ENCODE data around the gene SERPINA4. TPM values are rescaled to one million over a fixed set of nuclear protein-coding genes. Genes with fewer than 3 reads are reported as not detected.

SERPINA4 gene
- total and polyA plus RNA-seq, 2 of the 13 experiments (the other 11 are each of a cell fraction or from before 2014, with no cell fraction given), result 39.1 to 57.8 TPM

DNA sequence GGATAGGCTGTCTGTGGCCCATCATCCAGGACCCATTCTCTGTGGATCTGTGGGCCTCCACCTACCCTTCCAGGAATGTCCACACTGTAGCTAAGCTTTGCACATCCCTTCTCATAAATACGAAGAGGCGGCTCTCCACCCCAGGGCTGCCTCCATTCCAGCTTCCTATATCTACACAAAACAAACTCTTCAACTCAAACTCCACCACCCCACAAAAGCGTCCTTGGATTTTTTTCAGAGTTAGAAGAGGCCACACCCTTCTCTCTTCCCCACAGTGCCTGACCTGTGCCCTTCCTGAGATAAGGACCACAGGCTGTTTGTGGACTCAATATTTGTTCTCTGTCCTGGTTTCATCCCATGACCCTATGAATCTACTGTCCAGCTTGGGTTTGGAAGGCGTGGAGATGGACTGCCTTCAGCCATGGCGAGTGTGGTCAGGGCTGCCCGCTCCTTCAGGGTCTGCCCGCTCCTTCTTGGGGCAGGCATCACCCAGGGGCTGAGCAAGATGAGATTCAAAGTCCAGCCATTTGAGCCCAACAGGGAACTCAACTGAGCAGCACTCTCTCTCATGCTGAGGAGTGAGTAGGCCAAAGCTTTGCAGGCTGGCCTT, 39.0 kb upstream of the SERPINA4 start (continued):
- no peak for TF ChIP-seq FOXA1 (IDR thresholded peaks at IDR 0.05)
- peak; percentile 88 for TF ChIP-seq FOXA1 (CRISPR knock-in tag; IDR thresholded peaks at IDR 0.05)
- TF ChIP-seq U2AF1 (optimal IDR thresholded peaks at IDR 0.05; ENCODE audit: low read depth, low read length), result peak; percentile 78
- TF ChIP-seq MTA3 (CRISPR knock-in tag; IDR thresholded peaks at IDR 0.05), result no peak
- no peak for TF ChIP-seq PAWR (CRISPR knock-in tag; IDR thresholded peaks at IDR 0.05; ENCODE audit: borderline replicate concordance)
- no peak for TF ChIP-seq ZNF274 (CRISPR knock-in tag; IDR thresholded peaks at IDR 0.05)
- TF ChIP-seq, protein P1, sequence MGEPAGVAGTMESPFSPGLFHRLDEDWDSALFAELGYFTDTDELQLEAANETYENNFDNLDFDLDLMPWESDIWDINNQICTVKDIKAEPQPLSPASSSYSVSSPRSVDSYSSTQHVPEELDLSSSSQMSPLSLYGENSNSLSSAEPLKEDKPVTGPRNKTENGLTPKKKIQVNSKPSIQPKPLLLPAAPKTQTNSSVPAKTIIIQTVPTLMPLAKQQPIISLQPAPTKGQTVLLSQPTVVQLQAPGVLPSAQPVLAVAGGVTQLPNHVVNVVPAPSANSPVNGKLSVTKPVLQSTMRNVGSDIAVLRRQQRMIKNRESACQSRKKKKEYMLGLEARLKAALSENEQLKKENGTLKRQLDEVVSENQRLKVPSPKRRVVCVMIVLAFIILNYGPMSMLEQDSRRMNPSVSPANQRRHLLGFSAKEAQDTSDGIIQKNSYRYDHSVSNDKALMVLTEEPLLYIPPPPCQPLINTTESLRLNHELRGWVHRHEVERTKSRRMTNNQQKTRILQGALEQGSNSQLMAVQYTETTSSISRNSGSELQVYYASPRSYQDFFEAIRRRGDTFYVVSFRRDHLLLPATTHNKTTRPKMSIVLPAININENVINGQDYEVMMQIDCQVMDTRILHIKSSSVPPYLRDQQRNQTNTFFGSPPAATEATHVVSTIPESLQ (CRISPR knock-in tag; conservative IDR thresholded peaks at IDR 0.05), result no peak
- 0 out of 2 replicates have a peak, but pooled peaks have one; percentile 10 for TF ChIP-seq THAP9 (CRISPR knock-in tag; IDR thresholded peaks at IDR 0.05; ENCODE audit: borderline replicate concordance)
- TF ChIP-seq CBX1 (IDR thresholded peaks at IDR 0.05; ENCODE audit: low read depth), result peak; percentile 77
- peak; percentile 40; the same call in 1 of the 2 replicates for TF ChIP-seq SPEN (CRISPR knock-in tag; IDR thresholded peaks at IDR 0.05; ENCODE audit: low read depth)
- TF ChIP-seq YEATS4 (CRISPR knock-in tag; IDR thresholded peaks at IDR 0.05; ENCODE audit: borderline replicate concordance), result peak; percentile 75; the same call in 1 of the 2 replicates
- peak; percentile 87 for TF ChIP-seq ZMYM3 (CRISPR knock-in tag; IDR thresholded peaks at IDR 0.05)
- 0 out of 2 replicates have a peak, but pooled peaks have one; percentile 37 for TF ChIP-seq TSC22D2 (CRISPR knock-in tag; IDR thresholded peaks at IDR 0.05; ENCODE audit: borderline replicate concordance)
- TF ChIP-seq, protein P2, sequence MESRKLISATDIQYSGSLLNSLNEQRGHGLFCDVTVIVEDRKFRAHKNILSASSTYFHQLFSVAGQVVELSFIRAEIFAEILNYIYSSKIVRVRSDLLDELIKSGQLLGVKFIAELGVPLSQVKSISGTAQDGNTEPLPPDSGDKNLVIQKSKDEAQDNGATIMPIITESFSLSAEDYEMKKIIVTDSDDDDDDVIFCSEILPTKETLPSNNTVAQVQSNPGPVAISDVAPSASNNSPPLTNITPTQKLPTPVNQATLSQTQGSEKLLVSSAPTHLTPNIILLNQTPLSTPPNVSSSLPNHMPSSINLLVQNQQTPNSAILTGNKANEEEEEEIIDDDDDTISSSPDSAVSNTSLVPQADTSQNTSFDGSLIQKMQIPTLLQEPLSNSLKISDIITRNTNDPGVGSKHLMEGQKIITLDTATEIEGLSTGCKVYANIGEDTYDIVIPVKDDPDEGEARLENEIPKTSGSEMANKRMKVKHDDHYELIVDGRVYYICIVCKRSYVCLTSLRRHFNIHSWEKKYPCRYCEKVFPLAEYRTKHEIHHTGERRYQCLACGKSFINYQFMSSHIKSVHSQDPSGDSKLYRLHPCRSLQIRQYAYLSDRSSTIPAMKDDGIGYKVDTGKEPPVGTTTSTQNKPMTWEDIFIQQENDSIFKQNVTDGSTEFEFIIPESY (CRISPR knock-in tag; IDR thresholded peaks at IDR 0.05), result peak; percentile 44; the same call in 1 of the 2 replicates
- TF ChIP-seq HOXA3 (CRISPR knock-in tag; IDR thresholded peaks at IDR 0.05), result peak; percentile 84; the same call in 1 of the 2 replicates
- peak; percentile 46; the same call in 1 of the 2 replicates for TF ChIP-seq REPIN1 (CRISPR knock-in tag; IDR thresholded peaks at IDR 0.05; ENCODE audit: borderline replicate concordance, low read depth)
- TF ChIP-seq, protein P3, sequence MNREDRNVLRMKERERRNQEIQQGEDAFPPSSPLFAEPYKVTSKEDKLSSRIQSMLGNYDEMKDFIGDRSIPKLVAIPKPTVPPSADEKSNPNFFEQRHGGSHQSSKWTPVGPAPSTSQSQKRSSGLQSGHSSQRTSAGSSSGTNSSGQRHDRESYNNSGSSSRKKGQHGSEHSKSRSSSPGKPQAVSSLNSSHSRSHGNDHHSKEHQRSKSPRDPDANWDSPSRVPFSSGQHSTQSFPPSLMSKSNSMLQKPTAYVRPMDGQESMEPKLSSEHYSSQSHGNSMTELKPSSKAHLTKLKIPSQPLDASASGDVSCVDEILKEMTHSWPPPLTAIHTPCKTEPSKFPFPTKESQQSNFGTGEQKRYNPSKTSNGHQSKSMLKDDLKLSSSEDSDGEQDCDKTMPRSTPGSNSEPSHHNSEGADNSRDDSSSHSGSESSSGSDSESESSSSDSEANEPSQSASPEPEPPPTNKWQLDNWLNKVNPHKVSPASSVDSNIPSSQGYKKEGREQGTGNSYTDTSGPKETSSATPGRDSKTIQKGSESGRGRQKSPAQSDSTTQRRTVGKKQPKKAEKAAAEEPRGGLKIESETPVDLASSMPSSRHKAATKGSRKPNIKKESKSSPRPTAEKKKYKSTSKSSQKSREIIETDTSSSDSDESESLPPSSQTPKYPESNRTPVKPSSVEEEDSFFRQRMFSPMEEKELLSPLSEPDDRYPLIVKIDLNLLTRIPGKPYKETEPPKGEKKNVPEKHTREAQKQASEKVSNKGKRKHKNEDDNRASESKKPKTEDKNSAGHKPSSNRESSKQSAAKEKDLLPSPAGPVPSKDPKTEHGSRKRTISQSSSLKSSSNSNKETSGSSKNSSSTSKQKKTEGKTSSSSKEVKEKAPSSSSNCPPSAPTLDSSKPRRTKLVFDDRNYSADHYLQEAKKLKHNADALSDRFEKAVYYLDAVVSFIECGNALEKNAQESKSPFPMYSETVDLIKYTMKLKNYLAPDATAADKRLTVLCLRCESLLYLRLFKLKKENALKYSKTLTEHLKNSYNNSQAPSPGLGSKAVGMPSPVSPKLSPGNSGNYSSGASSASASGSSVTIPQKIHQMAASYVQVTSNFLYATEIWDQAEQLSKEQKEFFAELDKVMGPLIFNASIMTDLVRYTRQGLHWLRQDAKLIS (CRISPR knock-in tag; IDR thresholded peaks at IDR 0.05), result no peak
- TF ChIP-seq CREB1 (IDR thresholded peaks at IDR 0.05), result no peak
- TF ChIP-seq CREB1 (CRISPR knock-in tag; IDR thresholded peaks at IDR 0.05), result 0 out of 2 replicates have a peak, but pooled peaks have one; percentile 29
- no peak for TF ChIP-seq NFRKB (IDR thresholded peaks at IDR 0.05)

Measured in HepG2 (cell line).